ENCODE measurements around the gene MAB21L3. TPM values are rescaled to one million over a fixed set of nuclear protein-coding genes. Genes with fewer than 3 reads are reported as not detected.

Gene MAB21L3
- total RNA-seq, 1 experiment from 2014 or later, result not detected

- Histone ChIP-seq H3K27ac (ENCODE audit: insufficient read length, low read depth, low read length) (no peak overlapping the region), H2BK5ac (ENCODE audit: insufficient read length, low read length) (no peak overlapping the region), H2BK120ac (ENCODE audit: low read depth, low read length, poor library complexity, severe bottlenecking) (no peak overlapping the region), H2BK15ac (ENCODE audit: low read depth, low read length) (no peak overlapping the region), H4K5ac (ENCODE audit: insufficient read length, low read depth, low read length) (no peak overlapping the region), H3K56ac (ENCODE audit: insufficient read length, low read depth, low read length) (no peak overlapping the region), H3K23me2 (ENCODE audit: insufficient read length, low read depth, low read length, poor library complexity, severe bottlenecking) (no peaks in the 10 kb centered on the region), H2AK5ac (ENCODE audit: insufficient read length, low read length) (no peak overlapping the region), H4K8ac (replicated peaks; ENCODE audit: insufficient read length, low read depth, low read length) (no peak overlapping the region), H2BK20ac (ENCODE audit: low read depth, low read length, poor library complexity, severe bottlenecking) (no peak overlapping the region), H3K27me3 (ENCODE audit: insufficient read depth, low read length) (no peaks in the 10 kb centered on the region), H3K79me1 (ENCODE audit: insufficient read depth, low read depth, low read length, poor library complexity, severe bottlenecking) (no peaks in the 10 kb centered on the region), H3K4me1 (ENCODE audit: insufficient read depth, low read length) (no peaks in the 10 kb centered on the region), H3T11ph (ENCODE audit: low read length) (no peak overlapping the region), H3K9ac (ENCODE audit: extremely low read depth, insufficient read length, low read length) (no peak overlapping the region), H3K79me2 (ENCODE audit: insufficient read depth, low read length) (no peaks in the 10 kb centered on the region), H2BK12ac (ENCODE audit: insufficient read length, low read depth, low read length) (no peak overlapping the region), H3K14ac (ENCODE audit: insufficient read depth, low read length) (no peak overlapping the region), H3K4me2 (ENCODE audit: insufficient read depth, insufficient read length, low read length) (no peak overlapping the region), H3K23ac (ENCODE audit: insufficient read length, low read depth, low read length) (no peak overlapping the region), H4K91ac (ENCODE audit: insufficient read length, low read depth, low read length) (no peak overlapping the region), H4K20me1 (ENCODE audit: control insufficient read depth, insufficient read depth, insufficient read length) (no peaks in the 10 kb centered on the region), H3K18ac (ENCODE audit: insufficient read length, low read depth, low read length) (no peak overlapping the region), H2AFZ (ENCODE audit: low read length) (no peak overlapping the region), H3K9me3 (ENCODE audit: control insufficient read depth, low read depth, low read length) (no peaks in the 10 kb centered on the region), H3K4ac (ENCODE audit: low read depth, low read length) (no peak overlapping the region)
- Mint-ChIP-seq H3K27me3 (ENCODE audit: low read depth) (peaks cover 9% of the 10 kb centered on the region), H3K9me3 (no peaks in the 10 kb centered on the region), H3K4me1 (0 out of 4 replicates have a peak, but pooled peaks cover 4 to 5% of the 10 kb centered on the region in 2 experiments), H3K4me3 (no peak overlapping the region), H3K36me3 (ENCODE audit: insufficient read depth in 1 of 3, low read depth in 3 of 3) (no peaks in the 10 kb centered on the region), H3K27ac (no peak overlapping the region)
- TF ChIP-seq, protein P1, sequence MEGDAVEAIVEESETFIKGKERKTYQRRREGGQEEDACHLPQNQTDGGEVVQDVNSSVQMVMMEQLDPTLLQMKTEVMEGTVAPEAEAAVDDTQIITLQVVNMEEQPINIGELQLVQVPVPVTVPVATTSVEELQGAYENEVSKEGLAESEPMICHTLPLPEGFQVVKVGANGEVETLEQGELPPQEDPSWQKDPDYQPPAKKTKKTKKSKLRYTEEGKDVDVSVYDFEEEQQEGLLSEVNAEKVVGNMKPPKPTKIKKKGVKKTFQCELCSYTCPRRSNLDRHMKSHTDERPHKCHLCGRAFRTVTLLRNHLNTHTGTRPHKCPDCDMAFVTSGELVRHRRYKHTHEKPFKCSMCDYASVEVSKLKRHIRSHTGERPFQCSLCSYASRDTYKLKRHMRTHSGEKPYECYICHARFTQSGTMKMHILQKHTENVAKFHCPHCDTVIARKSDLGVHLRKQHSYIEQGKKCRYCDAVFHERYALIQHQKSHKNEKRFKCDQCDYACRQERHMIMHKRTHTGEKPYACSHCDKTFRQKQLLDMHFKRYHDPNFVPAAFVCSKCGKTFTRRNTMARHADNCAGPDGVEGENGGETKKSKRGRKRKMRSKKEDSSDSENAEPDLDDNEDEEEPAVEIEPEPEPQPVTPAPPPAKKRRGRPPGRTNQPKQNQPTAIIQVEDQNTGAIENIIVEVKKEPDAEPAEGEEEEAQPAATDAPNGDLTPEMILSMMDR (conservative IDR thresholded peaks at IDR 0.05), result no peak
- no peak for DNase-seq
- no CpG with 5 or more reads among the region's 3 CpGs for WGBS (ENCODE audit: extremely low coverage, insufficient read length, low lambda C conversion rate)
These were observed 71.0 kb downstream of the MAB21L3 start for GRCh38 chr1:116182019-116182714.

Other genes starting within 250 kb of the MAB21L3 start
- gene SLC22A15, start 134.9 kb upstream of the MAB21L3 start, total RNA-seq (2021), result 3.2 and 3.5 TPM in 2 replicates